RCC 7860 (cell line): ENCODE measurements around the gene SYT6.
A peak's percentile ranks its signal among the peaks of the same experiment; 100 is the strongest.

ENCODE experiments used
- DNase-seq: peaks from one replicate; pipeline ENCODE4 v3.0.0-alpha.2; 2015; ENCODE audit warnings: low spot score
- FAIRE-seq: peaks from 2 replicates; lab custom pipeline; 2012; peaks lifted over from hg19 to GRCh38; lab: Jason Lieb, UNC

Gene SYT6

GRCh38 chr1:114122941-114123618 lies 30.6 kb downstream of the SYT6 start:
- FAIRE-seq (no peak), DNase-seq (no peak)

DNA sequence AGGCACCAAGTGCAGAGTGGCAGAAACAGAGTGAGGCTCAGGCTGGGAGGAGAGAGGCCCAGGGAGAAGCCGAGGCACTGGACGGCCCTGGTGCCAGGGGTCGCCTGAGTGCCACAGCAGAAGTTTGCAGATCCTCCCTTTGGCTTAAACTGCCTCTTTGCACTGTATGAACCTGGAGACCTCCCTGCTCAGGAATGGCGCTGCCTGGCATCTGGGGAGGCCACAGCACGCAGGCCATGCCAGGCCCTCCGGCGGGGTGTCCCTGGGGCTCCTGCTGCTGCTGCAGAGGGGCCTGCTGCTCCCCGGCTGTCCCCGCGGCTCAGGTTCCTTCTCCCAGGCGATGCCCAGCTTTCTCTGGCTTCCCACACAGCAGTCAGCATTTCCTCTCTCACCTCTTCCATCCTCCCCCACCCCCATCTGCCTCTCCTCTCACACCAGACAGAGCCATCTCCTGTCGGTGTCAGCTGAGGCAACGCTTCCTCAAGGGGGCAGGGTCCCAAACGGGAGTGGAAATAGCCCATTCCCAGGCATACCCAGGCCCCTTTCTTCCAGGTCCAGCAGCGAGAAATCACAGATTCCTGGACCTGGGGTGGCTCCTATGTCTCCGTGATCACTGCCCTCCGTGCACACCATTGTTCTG lies 35.2 kb downstream of the SYT6 start:
- FAIRE-seq (no peak), DNase-seq (no peak)

DNA sequence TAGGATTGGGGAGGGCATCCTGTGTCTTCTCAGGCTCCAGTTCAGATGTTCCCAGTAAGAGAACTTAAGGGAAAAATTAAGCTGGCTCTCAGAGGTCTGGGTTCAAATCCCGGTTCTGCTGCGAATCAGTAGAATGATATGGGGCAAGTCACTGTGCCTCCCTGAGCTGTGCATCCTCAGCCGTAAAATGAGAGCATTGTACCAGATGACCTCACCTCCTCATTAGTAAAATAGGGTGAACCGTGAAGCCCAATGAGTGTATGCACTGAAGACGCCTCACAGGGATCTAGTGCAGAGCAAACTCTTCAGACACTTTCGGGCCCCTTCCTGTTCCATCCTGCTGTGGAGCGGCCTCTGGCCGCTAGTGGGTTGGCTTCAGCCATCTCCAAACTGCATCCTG lies 36.0 kb downstream of the SYT6 start:
- FAIRE-seq (no peak), DNase-seq (no peak)

GRCh38 chr1:114116086-114116485 lies 37.6 kb downstream of the SYT6 start:
- FAIRE-seq (no peak), DNase-seq (no peak)

DNA sequence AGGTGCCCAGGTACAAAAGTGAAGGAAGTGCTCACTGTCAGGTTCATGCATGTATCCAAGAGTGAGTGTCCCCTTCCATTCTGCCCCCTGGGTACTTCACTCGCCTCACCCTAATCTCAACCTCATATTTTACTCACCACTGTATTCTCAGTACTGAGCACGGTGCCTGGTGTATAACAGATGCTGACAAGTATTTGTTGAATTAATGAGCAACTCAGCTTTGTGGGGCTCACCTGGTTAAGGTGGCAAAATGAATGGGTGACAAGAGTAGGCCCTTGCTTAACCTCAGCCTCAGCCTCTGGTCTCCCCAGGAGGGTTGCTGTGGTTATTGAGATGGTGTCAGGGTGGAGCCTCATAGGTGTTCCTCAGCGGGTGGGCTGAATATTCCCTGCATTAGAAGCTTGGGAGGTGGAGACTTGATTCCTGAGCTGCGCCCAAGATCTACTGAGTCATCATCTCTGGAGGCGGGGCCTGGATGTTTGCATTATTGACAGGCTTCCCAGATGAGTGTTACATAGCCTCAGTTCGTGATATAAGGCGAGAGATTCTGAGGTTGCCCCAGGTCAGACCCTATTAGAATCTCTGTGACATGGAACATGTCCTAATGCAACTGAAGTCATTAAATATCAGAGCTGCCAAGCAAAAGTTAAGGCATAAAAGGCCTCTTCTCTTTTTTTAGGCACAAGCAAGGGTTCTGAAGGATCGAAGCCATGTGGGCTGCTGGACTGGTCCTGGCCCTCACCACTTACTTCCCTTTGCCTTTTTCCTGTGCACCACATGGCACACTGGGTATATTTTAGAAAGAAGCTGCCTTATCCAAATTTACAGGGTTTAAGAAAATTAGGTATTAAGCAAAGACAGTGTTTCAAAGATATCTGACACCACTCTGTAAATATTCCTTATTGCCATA lies 39.2 kb downstream of the SYT6 start:
- FAIRE-seq (no peak), DNase-seq (peak; percentile 33)

DNA sequence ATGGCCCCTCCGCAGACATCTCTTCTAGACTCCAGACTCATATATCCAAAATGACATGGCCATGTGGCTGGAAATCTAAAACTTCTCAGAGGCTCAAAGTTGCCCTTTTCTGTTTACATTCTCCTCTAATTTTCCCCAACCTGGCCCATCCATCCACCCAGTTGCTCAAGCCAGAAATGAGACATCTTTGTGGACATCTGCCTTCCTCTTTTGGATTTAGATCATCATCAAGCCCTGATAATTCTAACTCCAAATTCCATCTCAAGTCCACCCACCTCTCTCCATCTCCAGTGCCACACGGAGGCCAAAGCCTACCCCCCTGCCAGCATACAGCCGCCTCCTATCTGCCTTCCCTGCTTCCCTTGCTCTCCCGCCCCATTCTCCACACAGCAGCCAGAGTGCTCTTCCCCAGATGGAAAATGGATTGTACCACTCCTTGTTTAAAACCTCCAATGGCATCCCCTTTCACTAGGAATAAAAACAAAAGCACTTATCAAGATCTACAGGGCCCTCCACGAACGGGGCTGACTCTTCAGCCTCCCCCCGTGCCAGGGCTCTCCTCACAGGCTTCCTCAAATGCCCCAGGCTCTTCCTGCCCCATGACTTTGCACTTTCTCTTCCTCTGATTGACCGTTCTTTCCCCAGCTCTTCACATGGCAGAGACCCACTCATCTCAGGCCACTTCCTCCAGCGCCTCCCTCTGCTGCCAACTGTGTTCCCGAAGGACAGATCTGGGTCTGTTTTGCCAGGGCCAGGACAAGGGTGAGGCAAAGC lies 40.1 kb downstream of the SYT6 start:
- DNase-seq, result no peak
- FAIRE-seq, result no peak

- FAIRE-seq, result no peak
- DNase-seq, result no peak
These were observed 40.9 kb downstream of the SYT6 start for GRCh38 chr1:114112775-114113174.

DNA sequence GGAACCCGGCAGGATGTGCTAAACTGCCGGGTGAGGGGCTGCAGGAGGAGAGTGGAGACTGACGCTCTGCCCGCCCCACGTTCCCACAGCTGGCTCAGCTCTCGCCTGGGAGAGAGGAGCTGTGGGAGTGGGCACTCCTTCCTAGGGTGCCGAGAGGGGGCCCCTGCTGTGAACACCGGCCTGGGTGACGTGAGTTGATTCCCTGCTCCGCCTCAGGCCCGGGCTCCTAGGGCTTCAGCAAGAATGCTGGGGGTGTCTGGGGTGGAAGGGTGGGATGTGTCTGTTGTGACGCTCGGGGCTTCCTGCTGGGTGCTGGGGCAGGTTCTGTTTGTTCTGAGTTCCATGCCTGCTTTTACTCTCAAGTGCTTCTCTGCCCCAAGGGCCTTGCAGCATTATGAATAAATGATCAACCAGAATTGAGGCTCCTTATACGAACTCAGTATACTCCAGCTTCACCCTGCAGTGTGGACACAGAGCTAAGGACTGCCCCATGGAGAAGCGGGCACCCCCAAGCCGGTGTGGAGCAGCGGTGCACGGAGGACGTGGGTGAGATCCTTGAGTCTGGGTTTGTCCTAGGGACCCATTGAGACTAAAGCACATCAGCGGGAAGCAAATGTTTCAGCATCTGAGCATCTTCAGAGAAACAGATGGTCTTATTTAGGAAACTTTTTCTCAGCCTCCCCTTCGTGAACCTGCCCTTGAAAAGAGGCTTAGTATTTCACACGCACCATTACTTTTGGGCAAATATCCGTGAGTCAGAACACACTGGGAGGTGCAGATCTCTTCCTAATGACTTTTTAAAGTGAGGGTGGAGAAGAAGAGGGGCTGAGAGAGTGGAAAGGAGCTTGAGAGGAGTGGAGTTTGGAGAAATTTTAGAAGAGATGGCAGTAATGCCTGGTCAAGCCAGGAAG lies 41.7 kb downstream of the SYT6 start:
- DNase-seq (no peak), FAIRE-seq (no peak)

GRCh38 chr1:114109981-114110380 lies 43.7 kb downstream of the SYT6 start:
- FAIRE-seq, result no peak

DNA sequence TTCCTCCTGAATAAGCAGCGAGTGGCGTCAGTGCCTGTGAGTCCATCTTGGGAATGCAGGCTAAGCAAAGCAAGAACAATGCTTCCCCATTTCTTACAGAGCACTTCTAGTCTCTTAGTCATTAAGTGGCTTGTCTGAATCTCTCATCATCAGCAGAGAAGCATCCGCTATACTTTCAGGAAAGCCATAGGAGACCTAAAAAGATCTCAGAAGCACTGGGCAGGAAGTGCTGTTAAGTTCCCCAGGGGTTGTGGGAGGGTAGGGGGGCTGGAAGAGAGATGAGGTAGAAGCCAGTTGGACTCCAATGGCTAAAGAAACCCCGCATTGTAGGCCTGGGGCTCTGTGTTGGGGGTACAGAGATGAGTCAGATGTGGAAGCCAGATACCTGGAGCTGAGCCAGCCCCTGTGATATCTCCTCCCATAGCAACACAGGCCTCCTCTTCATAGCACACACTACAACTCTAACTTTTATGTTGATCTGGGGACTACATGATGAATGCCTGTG lies 44.9 kb downstream of the SYT6 start:
- DNase-seq (no peak), FAIRE-seq (no peak)

More at GRCh38 chr1:114109981-114110380, 43.7 kb downstream of the SYT6 start:
- DNase-seq, result no peak

DNA sequence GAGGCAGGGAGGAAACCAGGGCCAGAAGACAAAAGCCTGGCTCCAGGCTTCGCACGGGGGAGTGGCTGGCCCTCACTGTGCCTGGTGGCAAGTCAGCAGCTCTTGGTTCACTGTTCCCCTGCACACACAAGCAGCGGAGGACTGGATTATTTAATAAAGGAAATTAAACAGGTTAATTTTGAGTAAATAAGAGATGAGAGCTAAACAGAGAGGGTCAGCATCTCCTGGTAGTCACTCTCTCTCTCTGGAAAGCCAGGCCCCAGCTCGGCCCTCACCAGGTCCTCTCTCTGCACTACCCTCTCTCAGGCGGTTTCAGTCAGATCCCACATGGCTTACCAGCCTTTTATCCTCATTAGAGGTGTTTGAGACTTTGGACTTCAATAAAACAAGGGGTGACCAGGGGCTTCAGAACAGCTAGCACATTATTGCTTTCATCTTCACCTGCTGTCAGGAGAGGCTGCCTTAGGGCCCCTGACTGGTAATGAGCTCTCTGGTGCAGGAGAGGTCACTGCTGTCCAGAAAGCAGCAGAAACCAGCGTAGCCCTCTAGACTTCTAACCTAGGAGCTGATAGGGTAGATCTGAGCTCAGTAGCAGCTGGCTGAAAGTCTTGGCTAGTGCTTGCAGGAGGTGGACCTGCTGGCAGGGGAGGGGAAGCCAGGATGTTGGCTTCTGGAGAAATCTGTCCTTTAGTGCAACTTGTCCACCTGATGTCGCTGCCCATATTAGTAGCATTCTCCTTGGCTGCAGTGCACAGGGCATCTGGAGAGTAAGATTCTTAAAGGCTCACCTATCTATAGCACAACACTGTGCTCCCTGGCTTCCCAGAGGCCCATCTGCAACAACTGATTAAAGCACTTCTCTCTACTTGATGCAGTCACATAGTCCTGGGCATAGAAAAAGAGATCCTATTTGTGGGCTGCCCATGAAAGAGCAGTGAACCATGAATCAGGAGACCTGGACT lies 45.9 kb downstream of the SYT6 start:
- DNase-seq, result no peak
- no peak for FAIRE-seq

DNA sequence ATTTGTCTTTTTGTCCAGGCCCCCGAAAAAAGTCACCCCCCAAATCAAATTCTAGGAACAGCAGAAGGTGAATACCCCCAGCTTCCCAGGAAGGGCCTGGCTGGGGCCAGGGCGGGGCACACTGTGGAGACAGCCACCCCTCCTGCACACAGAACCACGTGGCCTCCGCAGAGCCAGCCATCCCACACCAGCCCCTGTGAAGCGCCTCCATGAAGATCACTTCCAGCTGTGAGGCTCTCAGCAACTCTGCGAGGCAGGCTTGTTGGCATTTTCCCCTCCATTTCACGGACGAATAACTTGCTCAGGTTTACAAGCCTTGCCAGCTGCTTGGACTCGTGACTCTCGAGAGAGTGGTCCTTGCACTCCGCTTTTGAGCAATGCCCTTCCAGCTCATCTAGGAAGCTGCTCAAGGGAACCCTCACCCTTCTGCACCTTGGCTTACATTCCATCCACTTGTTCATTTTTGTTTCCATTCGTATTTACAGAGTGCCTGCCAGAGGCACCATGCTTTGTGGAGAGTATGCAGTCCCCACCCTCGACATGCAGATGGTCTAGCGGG lies 48.2 kb downstream of the SYT6 start:
- no peak for FAIRE-seq
- DNase-seq, result no peak

DNA sequence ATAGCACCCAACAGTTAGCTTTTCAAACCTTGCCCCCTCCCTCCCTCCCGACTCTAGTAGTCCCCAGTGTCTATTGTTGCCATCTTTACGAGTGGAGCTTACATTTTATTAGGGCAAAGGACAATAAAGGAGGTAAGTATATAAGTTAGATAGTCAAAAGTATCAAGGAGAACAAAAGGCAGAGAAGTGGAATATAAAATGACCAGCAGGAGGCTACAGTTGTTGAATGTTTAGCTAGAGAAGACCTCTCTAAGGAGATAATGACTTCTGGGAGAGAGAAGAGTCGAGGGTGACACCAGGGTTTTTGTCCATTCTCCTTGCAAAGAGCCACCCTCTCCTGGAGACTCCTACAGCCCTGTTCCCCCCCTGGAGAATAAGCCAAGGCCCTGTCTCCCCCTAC lies 48.7 kb downstream of the SYT6 start:
- DNase-seq (no peak), FAIRE-seq (no peak)

GRCh38 chr1:114103992-114104391 lies 49.7 kb downstream of the SYT6 start:
- no peak for FAIRE-seq

GRCh38 chr1:114102136-114102535 lies 51.5 kb downstream of the SYT6 start:
- FAIRE-seq (no peak), DNase-seq (no peak)

More at GRCh38 chr1:114103992-114104391, 49.7 kb downstream of the SYT6 start:
- DNase-seq, result no peak

DNA sequence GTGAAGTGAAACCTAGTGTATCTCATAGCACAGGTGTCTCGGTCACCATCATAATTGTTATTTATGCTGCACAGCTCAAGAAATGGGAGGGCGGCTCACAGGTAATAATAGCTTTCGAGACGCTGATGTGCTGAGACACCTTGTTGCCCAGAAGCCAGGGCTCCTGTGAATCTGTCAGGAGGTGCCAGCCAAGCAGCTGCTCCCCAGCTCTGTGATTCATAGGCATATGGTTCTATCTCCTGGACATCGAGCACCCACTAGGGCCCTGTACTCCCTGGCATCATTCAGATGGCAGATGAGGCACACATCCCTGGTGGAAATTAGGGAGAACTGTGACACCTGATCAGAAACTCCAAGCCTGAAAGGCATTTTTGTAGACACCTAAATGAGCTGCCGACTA lies 53.5 kb downstream of the SYT6 start:
- DNase-seq (no peak), FAIRE-seq (no peak)

- FAIRE-seq, result no peak
- no peak for DNase-seq
These were observed 54.4 kb downstream of the SYT6 start for GRCh38 chr1:114099268-114099667.

DNA sequence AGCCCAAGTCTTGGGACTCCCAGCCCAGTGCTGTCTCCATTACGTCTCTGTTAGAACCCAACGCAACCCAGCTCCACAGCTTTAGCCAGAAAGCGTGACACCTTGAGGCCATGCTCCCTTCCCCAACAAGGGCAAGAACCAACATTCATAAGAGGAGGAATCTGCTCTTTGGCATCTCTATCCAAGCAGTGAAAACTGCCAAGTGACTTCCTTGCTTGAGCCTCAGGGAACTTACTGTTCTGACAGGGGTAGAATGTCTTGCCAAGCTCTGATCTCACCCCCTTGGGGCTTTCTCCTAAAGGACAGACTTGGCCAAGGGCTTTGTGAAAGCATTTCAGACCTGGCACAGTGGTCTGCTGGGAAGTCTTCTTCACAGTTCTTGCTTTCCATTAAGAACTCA lies 56.6 kb downstream of the SYT6 start:
- FAIRE-seq (no peak), DNase-seq (no peak)
